Progenitor cell of endocrine pancreas (in vitro differentiated cells): Measurements from ENCODE around the gene CPXM1. TPM values are rescaled to one million over a fixed set of nuclear protein-coding genes. Genes with fewer than 3 reads are reported as not detected.
A peak's percentile ranks its signal among the peaks of the same experiment; 100 is the strongest.

Experiments used
- DNase-seq: peaks from one replicate; pipeline ENCODE4 v3.0.0; 2021; ENCODE audit warnings: low spot score; ENCODE audit not compliant: unreplicated experiment
- H3K27ac Mint-ChIP-seq: 2 replicates; pipeline ENCODE4 v1.8.0; 2021; ENCODE audit warnings: mild to moderate bottlenecking, moderate library complexity, mixed read lengths
- H3K27me3 Mint-ChIP-seq: 2 replicates; pipeline ENCODE4 v1.8.0; 2021; ENCODE audit warnings: mixed read lengths
- H3K36me3 Mint-ChIP-seq: 2 replicates; pipeline ENCODE4 v1.8.0; 2022; ENCODE audit warnings: mixed read lengths; ENCODE audit not compliant: insufficient read depth
- H3K4me1 Mint-ChIP-seq: 2 replicates; pipeline ENCODE4 v1.8.0; 2021; ENCODE audit warnings: low read depth, mixed read lengths
- H3K4me3 Mint-ChIP-seq: 2 replicates; pipeline ENCODE4 v1.8.0; 2021; ENCODE audit warnings: low read depth, mild to moderate bottlenecking, moderate library complexity, mixed read lengths
- H3K9me3 Mint-ChIP-seq: 2 replicates; pipeline ENCODE4 v1.8.0; 2021; ENCODE audit warnings: low read depth, mixed read lengths
- total RNA-seq: library from RNA; stranded (reverse); gene quantifications from 2 replicates; pipeline ENCODE4 v1.2.1, GENCODE V29; 2021
- TF ChIP-seq, protein P1 (sequence below): fragments of 200-600 bp; sonication (generic); IDR thresholded peaks from one replicate; pipeline ENCODE4 v1.5.0; 2021; ENCODE audit warnings: antibody characterized with exemption, mild to moderate bottlenecking; ENCODE audit not compliant: unreplicated experiment

CPXM1 gene
- total RNA-seq, 1 donor from 2014 or later = 130 TPM

DNA sequence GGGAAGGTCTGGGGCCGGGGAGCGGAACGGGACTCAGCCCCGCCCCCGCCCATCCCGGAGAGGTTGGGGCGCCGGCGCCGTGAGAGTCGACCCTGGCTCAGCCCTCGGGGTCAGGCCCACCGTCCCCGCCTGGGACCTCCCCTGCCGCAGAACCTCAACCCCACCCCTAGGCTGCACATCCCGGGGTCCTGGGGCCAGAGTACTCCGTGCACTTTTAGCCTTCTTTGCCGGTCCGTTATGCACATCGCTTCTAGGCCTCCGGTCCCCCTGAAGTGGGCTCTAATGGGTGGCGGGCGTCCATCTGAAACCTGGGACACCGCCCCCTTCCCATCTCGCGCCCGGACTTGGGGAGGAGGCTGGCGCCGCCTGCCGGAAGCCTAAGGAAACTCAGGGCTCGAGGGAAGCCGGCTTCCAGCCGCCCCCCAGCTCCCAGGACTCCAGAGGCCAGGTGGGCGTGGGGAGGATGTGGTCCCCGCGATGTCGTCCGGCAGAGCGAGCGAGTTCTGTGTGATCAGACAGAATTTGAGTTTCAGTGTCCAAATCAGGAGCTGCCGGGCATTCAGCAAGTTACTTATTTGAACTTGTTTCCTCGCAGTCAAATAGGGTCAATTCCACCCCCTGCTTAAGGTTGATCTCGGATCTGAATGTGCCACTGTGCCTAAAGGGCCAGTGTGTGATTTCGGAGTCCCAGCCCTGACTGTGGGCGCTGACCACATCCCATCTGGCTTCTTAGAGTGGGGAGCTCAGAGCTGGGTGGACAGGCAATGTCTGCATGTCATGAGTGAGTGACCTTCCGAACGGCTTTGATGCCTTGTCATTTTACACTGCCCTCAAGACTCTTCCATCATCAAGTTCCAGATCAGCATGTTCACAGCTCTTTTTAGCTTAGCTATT lies 47.6 kb downstream of the CPXM1 start:
- TF ChIP-seq, protein P1, sequence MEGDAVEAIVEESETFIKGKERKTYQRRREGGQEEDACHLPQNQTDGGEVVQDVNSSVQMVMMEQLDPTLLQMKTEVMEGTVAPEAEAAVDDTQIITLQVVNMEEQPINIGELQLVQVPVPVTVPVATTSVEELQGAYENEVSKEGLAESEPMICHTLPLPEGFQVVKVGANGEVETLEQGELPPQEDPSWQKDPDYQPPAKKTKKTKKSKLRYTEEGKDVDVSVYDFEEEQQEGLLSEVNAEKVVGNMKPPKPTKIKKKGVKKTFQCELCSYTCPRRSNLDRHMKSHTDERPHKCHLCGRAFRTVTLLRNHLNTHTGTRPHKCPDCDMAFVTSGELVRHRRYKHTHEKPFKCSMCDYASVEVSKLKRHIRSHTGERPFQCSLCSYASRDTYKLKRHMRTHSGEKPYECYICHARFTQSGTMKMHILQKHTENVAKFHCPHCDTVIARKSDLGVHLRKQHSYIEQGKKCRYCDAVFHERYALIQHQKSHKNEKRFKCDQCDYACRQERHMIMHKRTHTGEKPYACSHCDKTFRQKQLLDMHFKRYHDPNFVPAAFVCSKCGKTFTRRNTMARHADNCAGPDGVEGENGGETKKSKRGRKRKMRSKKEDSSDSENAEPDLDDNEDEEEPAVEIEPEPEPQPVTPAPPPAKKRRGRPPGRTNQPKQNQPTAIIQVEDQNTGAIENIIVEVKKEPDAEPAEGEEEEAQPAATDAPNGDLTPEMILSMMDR = peak; percentile 72
- Mint-ChIP-seq H3K27ac (no peak overlapping the region), H3K27me3 (peaks cover 67% of the 10 kb centered on the region), H3K36me3 (peaks cover 2% of the 10 kb centered on the region), H3K9me3 (no peaks in the 10 kb centered on the region), H3K4me1 (peaks cover 13% of the 10 kb centered on the region), H3K4me3 (peak overlapping the region; percentile 70)
- no peak for DNase-seq

DNA sequence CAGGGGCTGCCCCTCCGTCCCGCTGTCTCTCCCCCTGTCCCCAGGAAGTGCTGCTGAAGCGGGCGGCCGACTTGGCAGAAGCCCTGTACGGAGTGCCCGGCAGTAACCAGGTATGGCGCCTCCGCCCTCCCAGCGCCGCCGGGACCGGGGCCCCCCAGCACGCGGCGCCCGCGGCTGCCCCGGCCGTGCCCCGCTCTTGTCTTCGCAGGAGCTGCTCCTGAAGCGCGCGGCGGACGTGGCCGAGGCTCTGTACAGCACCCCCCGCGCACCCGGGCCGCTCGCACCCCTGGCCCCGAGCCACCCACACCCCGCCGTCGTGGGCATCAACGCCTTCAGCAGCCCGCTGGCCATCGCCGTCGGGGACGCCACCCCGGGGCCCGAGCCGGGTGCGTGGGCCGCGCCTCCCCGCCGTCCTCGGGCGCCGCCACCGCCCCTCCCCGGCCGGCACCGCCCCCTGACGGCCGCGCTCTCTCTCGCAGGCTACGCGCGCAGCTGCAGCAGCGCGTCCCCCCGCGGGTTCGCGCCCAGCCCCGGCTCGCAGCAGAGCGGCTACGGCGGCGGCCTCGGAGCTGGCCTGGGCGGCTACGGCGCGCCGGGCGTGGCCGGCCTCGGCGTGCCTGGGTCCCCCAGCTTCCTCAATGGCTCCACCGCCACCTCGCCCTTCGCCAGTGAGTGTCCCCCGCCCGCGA lies 48.4 kb downstream of the CPXM1 start:
- Mint-ChIP-seq H3K27me3 (peaks cover 74% of the 10 kb centered on the region), H3K27ac (no peak overlapping the region), H3K36me3 (peaks cover 2% of the 10 kb centered on the region), H3K9me3 (no peaks in the 10 kb centered on the region), H3K4me1 (peaks cover 13% of the 10 kb centered on the region), H3K4me3 (no peak overlapping the region)
- TF ChIP-seq, protein P1 = no peak
- no peak for DNase-seq

DNA sequence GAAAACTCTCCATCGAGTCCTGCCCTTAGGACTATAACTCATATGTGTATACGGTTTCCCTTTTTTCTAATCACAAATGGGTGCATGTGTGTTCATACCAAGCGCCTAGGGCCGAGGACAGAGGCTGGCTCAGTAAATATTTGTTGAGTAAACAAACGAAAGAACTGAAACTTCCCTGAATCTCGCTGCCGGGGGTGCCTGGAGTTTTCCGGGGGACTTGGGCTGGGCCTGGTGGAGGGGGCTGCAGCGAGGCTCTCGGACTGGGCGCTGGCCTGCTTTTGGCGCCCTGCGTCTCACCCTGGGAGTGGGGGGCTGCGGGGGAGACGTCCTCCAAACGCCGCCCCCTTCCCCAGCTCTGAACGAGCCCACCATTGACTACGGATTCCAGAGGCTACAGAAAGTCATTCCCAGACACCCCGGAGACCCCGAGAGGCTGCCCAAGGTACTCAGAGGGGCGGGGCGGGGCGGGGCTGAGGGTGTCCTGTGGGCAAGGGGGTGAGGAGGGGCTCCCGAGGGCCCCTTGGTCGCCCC lies 49.0 kb downstream of the CPXM1 start:
- Mint-ChIP-seq H3K27me3 (peaks cover 80% of the 10 kb centered on the region), H3K27ac (no peak overlapping the region), H3K36me3 (peaks cover 2% of the 10 kb centered on the region), H3K9me3 (no peaks in the 10 kb centered on the region), H3K4me1 (peaks cover 13% of the 10 kb centered on the region), H3K4me3 (peak overlapping the region; percentile 44)
- TF ChIP-seq, protein P1 = no peak
- DNase-seq = no peak

- H3K9me3 Mint-ChIP-seq = no peaks in the 10 kb centered on the region
- H3K27me3 Mint-ChIP-seq = peaks cover 80% of the 10 kb centered on the region
- H3K27ac Mint-ChIP-seq = peak overlapping the region; percentile 39
- peak overlapping the region; percentile 53 for H3K4me3 Mint-ChIP-seq
- TF ChIP-seq, protein P1 = no peak
- no peak for DNase-seq
- peaks cover 13% of the 10 kb centered on the region for H3K4me1 Mint-ChIP-seq
- H3K36me3 Mint-ChIP-seq = no peaks in the 10 kb centered on the region
These were observed 49.8 kb downstream of the CPXM1 start for GRCh38 chr20:2750491-2751251.
